ENCODE data around the gene CNN3. TPM values are rescaled to one million over a fixed set of nuclear protein-coding genes. Genes with fewer than 3 reads are reported as not detected.

Gene CNN3
- total RNA-seq, 1 experiment from 2014 or later = 183 TPM

DNA sequence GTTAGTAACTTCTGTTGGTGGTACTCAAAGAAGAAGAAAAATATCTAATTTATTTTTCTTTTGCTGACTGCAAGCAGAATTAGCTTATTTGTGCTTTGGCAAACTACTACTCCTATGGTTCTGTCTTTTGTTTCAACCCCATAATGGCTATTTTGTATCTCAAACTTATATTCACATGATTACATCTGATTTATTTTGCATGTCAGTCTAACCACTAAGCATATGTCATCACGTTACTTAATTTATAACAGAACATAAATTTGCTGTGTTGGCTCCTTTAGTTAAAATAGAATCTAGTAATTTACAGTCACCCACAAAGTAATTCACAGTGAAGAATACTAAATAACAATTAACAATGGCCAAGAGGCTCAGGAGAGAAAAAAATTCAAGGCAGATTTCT, 39.1 kb upstream of the CNN3 start:
- Mint-ChIP-seq H3K27ac (no peak overlapping the region), H3K9me3 (no peaks in the 10 kb centered on the region), H3K36me3 (no peaks in the 10 kb centered on the region)

DNA sequence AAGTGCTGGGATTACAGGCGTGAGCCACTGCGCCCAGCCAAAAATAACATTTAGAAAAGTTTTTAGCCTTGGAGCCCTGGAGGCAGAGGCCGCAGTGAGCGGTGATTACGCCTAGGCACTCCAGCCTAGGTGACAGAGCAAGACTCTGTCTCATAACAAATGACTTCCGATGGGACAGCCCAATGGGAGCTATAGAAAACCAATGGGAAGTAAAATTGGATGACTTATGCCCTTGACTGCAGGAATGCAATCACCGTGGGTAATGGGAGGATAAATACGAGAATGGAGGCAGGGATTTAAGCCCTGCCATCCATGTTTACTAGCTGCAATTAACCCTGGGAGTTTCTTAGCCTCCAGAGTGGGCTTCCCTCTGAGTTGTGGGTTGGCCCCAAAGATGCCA, 37.0 kb upstream of the CNN3 start:
- no peak overlapping the region for H3K27ac Mint-ChIP-seq
- H3K27me3 Mint-ChIP-seq (ENCODE audit: low read depth) = no peaks in the 10 kb centered on the region
- no peaks in the 10 kb centered on the region for H3K36me3 Mint-ChIP-seq
- POLR2A ChIA-PET = no interaction called here
- no peaks in the 10 kb centered on the region for H3K4me1 Mint-ChIP-seq
- CTCF ChIA-PET = no interaction called here
- ATAC-seq = no peak
- H3K9me3 Mint-ChIP-seq = no peaks in the 10 kb centered on the region
- no peak for DNase-seq (ENCODE audit: low spot score)
- H3K4me3 Mint-ChIP-seq = no peak overlapping the region
- TF ChIP-seq, protein P1, sequence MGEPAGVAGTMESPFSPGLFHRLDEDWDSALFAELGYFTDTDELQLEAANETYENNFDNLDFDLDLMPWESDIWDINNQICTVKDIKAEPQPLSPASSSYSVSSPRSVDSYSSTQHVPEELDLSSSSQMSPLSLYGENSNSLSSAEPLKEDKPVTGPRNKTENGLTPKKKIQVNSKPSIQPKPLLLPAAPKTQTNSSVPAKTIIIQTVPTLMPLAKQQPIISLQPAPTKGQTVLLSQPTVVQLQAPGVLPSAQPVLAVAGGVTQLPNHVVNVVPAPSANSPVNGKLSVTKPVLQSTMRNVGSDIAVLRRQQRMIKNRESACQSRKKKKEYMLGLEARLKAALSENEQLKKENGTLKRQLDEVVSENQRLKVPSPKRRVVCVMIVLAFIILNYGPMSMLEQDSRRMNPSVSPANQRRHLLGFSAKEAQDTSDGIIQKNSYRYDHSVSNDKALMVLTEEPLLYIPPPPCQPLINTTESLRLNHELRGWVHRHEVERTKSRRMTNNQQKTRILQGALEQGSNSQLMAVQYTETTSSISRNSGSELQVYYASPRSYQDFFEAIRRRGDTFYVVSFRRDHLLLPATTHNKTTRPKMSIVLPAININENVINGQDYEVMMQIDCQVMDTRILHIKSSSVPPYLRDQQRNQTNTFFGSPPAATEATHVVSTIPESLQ (CRISPR knock-in tag; IDR thresholded peaks at IDR 0.05) = no peak
- TF ChIP-seq TCF7 (CRISPR knock-in tag; IDR thresholded peaks at IDR 0.05; ENCODE audit: low read depth) (no peak), ETV6 (CRISPR knock-in tag; IDR thresholded peaks at IDR 0.05) (no peak), SMAD4 (CRISPR knock-in tag; IDR thresholded peaks at IDR 0.05) (no peak), NR2C2 (CRISPR knock-in tag; IDR thresholded peaks at IDR 0.05) (no peak), TEAD1 (CRISPR knock-in tag; IDR thresholded peaks at IDR 0.05) (no peak), ESRRA (CRISPR knock-in tag; IDR thresholded peaks at IDR 0.05; ENCODE audit: borderline replicate concordance) (no peak)
- TF ChIP-seq, protein P2, sequence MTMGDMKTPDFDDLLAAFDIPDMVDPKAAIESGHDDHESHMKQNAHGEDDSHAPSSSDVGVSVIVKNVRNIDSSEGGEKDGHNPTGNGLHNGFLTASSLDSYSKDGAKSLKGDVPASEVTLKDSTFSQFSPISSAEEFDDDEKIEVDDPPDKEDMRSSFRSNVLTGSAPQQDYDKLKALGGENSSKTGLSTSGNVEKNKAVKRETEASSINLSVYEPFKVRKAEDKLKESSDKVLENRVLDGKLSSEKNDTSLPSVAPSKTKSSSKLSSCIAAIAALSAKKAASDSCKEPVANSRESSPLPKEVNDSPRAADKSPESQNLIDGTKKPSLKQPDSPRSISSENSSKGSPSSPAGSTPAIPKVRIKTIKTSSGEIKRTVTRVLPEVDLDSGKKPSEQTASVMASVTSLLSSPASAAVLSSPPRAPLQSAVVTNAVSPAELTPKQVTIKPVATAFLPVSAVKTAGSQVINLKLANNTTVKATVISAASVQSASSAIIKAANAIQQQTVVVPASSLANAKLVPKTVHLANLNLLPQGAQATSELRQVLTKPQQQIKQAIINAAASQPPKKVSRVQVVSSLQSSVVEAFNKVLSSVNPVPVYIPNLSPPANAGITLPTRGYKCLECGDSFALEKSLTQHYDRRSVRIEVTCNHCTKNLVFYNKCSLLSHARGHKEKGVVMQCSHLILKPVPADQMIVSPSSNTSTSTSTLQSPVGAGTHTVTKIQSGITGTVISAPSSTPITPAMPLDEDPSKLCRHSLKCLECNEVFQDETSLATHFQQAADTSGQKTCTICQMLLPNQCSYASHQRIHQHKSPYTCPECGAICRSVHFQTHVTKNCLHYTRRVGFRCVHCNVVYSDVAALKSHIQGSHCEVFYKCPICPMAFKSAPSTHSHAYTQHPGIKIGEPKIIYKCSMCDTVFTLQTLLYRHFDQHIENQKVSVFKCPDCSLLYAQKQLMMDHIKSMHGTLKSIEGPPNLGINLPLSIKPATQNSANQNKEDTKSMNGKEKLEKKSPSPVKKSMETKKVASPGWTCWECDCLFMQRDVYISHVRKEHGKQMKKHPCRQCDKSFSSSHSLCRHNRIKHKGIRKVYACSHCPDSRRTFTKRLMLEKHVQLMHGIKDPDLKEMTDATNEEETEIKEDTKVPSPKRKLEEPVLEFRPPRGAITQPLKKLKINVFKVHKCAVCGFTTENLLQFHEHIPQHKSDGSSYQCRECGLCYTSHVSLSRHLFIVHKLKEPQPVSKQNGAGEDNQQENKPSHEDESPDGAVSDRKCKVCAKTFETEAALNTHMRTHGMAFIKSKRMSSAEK (CRISPR knock-in tag; IDR thresholded peaks at IDR 0.05; ENCODE audit: borderline replicate concordance) = no peak
- TF ChIP-seq, protein P3, sequence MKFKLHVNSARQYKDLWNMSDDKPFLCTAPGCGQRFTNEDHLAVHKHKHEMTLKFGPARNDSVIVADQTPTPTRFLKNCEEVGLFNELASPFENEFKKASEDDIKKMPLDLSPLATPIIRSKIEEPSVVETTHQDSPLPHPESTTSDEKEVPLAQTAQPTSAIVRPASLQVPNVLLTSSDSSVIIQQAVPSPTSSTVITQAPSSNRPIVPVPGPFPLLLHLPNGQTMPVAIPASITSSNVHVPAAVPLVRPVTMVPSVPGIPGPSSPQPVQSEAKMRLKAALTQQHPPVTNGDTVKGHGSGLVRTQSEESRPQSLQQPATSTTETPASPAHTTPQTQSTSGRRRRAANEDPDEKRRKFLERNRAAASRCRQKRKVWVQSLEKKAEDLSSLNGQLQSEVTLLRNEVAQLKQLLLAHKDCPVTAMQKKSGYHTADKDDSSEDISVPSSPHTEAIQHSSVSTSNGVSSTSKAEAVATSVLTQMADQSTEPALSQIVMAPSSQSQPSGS (CRISPR knock-in tag; IDR thresholded peaks at IDR 0.05; ENCODE audit: borderline replicate concordance, low read depth) = no peak

More for the DNA sequence above, 39.1 kb upstream of the CNN3 start:
- H3K27me3 Mint-ChIP-seq (ENCODE audit: low read depth) = no peaks in the 10 kb centered on the region
- CTCF ChIA-PET = interaction anchor here (0.7 kb wide), 1 partner anchor 617 kb away, joined by 3 read pairs; no protein-coding TSS in a partner anchor
- TF ChIP-seq ZNF396 (CRISPR knock-in tag; IDR thresholded peaks at IDR 0.05; ENCODE audit: borderline replicate concordance) = no peak
- TF ChIP-seq TEAD4 (CRISPR knock-in tag; IDR thresholded peaks at IDR 0.05) = no peak
- TF ChIP-seq TP53 (CRISPR knock-in tag; IDR thresholded peaks at IDR 0.05) = no peak
- TF ChIP-seq ZNF121 (CRISPR knock-in tag; IDR thresholded peaks at IDR 0.05) = no peak
- TF ChIP-seq, protein P4, sequence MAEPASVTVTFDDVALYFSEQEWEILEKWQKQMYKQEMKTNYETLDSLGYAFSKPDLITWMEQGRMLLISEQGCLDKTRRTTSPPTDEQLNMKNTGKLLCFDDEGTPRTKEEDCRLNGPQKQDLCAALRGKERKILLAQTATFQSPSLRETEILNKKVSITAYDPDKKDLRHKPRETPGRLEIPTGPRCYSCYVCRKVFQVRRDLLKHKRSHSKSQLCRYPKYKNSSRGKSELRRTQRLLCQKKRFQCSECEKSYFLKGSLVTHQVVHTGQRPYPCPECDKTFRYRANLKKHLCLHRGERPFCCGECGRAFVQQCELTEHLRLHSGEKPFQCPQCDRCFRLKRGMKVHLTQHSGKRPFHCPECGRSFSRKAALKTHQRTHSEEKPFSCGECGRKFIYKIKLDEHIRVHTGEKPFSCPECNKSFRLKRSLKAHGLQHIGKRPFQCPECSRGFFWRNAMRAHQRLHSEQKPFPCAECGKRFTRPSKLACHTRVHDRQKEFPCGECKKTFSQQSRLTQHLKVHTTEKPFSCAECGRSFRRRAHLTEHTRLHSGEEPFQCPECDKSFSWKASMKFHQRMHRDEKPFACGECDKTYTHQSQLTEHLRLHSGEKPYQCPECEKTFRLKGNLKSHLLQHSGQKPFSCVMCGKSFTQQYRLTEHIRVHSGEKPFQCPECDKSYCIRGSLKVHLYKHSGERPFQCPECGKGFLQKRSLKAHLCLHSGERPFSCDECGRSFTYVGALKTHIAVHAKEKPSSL (CRISPR knock-in tag; conservative IDR thresholded peaks at IDR 0.05) = no peak
- no peak for TF ChIP-seq ETV6 (CRISPR knock-in tag; IDR thresholded peaks at IDR 0.05)
- no peak for TF ChIP-seq FOXK1 (CRISPR knock-in tag; IDR thresholded peaks at IDR 0.05)
- TF ChIP-seq RELA (CRISPR knock-in tag; IDR thresholded peaks at IDR 0.05; ENCODE audit: borderline replicate concordance) = no peak
- TF ChIP-seq, protein P5, sequence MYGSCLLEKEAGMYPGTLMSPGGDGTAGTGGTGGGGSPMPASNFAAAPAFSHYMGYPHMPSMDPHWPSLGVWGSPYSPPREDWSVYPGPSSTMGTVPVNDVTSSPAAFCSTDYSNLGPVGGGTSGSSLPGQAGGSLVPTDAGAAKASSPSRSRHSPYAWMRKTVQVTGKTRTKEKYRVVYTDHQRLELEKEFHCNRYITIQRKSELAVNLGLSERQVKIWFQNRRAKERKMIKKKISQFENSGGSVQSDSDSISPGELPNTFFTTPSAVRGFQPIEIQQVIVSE (CRISPR knock-in tag; IDR thresholded peaks at IDR 0.05; ENCODE audit: borderline replicate concordance) = no peak
- TF ChIP-seq, protein P6, sequence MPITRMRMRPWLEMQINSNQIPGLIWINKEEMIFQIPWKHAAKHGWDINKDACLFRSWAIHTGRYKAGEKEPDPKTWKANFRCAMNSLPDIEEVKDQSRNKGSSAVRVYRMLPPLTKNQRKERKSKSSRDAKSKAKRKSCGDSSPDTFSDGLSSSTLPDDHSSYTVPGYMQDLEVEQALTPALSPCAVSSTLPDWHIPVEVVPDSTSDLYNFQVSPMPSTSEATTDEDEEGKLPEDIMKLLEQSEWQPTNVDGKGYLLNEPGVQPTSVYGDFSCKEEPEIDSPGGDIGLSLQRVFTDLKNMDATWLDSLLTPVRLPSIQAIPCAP (CRISPR knock-in tag; IDR thresholded peaks at IDR 0.05) = no peak
- TF ChIP-seq SMAD3 (CRISPR knock-in tag; IDR thresholded peaks at IDR 0.05; ENCODE audit: borderline replicate concordance) = no peak
- no peak for TF ChIP-seq SMAD4 (CRISPR knock-in tag; IDR thresholded peaks at IDR 0.05)
- TF ChIP-seq EMX1 (CRISPR knock-in tag; IDR thresholded peaks at IDR 0.05) = no peak
- TF ChIP-seq, protein P7, sequence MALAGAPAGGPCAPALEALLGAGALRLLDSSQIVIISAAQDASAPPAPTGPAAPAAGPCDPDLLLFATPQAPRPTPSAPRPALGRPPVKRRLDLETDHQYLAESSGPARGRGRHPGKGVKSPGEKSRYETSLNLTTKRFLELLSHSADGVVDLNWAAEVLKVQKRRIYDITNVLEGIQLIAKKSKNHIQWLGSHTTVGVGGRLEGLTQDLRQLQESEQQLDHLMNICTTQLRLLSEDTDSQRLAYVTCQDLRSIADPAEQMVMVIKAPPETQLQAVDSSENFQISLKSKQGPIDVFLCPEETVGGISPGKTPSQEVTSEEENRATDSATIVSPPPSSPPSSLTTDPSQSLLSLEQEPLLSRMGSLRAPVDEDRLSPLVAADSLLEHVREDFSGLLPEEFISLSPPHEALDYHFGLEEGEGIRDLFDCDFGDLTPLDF (CRISPR knock-in tag; IDR thresholded peaks at IDR 0.05) = no peak
- TF ChIP-seq, protein P8, sequence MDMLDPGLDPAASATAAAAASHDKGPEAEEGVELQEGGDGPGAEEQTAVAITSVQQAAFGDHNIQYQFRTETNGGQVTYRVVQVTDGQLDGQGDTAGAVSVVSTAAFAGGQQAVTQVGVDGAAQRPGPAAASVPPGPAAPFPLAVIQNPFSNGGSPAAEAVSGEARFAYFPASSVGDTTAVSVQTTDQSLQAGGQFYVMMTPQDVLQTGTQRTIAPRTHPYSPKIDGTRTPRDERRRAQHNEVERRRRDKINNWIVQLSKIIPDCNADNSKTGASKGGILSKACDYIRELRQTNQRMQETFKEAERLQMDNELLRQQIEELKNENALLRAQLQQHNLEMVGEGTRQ (CRISPR knock-in tag; IDR thresholded peaks at IDR 0.05) = no peak
- TF ChIP-seq GTF2I (CRISPR knock-in tag; conservative IDR thresholded peaks at IDR 0.05) = no peak
- TF ChIP-seq FOXP1 (CRISPR knock-in tag; IDR thresholded peaks at IDR 0.05; ENCODE audit: borderline replicate concordance) = no peak
- TF ChIP-seq NR2C2 (CRISPR knock-in tag; IDR thresholded peaks at IDR 0.05) = no peak
- peaks cover 6% of the 10 kb centered on the region for H3K4me1 Mint-ChIP-seq
- no peak for DNase-seq (ENCODE audit: low spot score)
- H3K4me3 Mint-ChIP-seq = no peak overlapping the region
- POLR2A ChIA-PET = no interaction called here
- no peak for ATAC-seq
